WERI-Rb-1 (cell line): ENCODE results near the gene TRDMT1.

Experiments
- DNase-seq: peaks from one replicate; pipeline ENCODE4 v3.0.0-alpha.2; 2020
- H3K27ac ChIP-seq: fragments of 250-450 bp; sonication (Bioruptor Pico); 2 replicates; pipeline ENCODE4 v1.5.1; 2020; ENCODE audit warnings: mild to moderate bottlenecking, moderate library complexity
- H3K27me3 ChIP-seq: fragments of 250-450 bp; sonication (Bioruptor Pico); 2 replicates; pipeline ENCODE4 v1.5.1; 2021; ENCODE audit warnings: mild to moderate bottlenecking, low read depth, moderate library complexity; ENCODE audit not compliant: insufficient read depth, severe bottlenecking
- H3K36me3 ChIP-seq: fragments of 250-450 bp; sonication (Bioruptor Pico); 2 replicates; pipeline ENCODE4 v1.5.1; 2020; ENCODE audit warnings: mild to moderate bottlenecking, moderate library complexity
- H3K4me3 ChIP-seq: 2 replicates; pipeline ENCODE4 v1.5.1; 2011; ENCODE audit warnings: low read depth, mild to moderate bottlenecking, control low read depth, low read length
- H3K9me3 ChIP-seq: fragments of 250-450 bp; sonication (Bioruptor Pico); 2 replicates; pipeline ENCODE4 v1.5.1; 2021; ENCODE audit warnings: mild to moderate bottlenecking, moderate library complexity; ENCODE audit not compliant: severe bottlenecking
- CTCF ChIP-seq: IDR thresholded peaks from 2 replicates; pipeline ENCODE4 v1.5.1; 2011; ENCODE audit warnings: low read depth, mild to moderate bottlenecking, control low read depth, inconsistent platforms, low read length

Gene TRDMT1

DNA sequence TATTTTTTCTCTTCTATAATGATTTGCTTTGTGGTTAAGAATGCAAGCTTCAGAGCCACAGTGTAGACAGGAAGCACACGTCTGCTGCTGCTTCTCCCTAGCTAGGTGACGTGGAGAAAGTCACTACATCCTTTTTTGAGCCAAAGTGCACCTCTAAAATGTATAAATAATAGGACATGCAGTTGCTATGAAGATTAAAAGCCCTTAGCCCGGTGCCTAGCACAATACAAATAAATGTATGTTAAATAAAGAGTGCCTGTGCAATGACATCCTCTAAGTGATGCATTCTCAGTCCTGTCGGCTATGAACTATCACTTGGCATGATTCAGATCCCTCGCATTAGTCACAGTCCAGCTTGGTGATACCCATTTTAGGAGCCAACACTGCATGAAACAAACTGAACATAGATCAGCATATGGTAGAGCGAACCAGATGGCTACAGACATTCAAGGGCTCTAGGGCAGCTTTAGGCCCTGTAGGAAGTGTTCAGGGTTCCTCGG lies 4.8 kb upstream of the TRDMT1 start:
- Histone ChIP-seq H3K27ac (no peak overlapping the region), H3K27me3 (no peaks in the 10 kb centered on the region), H3K9me3 (no peaks in the 10 kb centered on the region), H3K36me3 (no peaks in the 10 kb centered on the region), H3K4me3 (no peak overlapping the region)
- DNase-seq: no peak
- no peak for TF ChIP-seq CTCF

DNA sequence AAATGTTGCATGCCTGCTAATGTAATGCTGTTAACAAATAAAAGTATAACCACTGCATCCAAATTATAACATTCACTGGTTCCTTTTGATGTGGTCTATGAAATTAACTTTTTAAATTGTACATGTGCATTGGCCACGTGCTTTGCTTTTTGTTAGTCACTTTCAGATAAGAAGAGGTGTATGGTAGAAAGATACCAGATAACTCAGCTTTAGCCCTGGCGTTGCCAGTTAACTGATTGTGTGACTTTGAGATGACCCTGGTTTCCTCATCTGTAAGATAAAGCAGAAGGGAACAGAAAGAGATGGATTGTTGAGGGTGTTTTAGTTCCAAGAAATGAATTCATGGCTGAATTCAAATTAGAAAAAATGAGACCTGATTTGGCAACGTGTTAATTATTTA lies 1.9 kb upstream of the TRDMT1 start:
- Histone ChIP-seq H3K27me3 (no peaks in the 10 kb centered on the region), H3K27ac (no peak overlapping the region), H3K4me3 (no peak overlapping the region), H3K9me3 (no peaks in the 10 kb centered on the region), H3K36me3 (no peaks in the 10 kb centered on the region)
- no peak for DNase-seq
- no peak for TF ChIP-seq CTCF

DNA sequence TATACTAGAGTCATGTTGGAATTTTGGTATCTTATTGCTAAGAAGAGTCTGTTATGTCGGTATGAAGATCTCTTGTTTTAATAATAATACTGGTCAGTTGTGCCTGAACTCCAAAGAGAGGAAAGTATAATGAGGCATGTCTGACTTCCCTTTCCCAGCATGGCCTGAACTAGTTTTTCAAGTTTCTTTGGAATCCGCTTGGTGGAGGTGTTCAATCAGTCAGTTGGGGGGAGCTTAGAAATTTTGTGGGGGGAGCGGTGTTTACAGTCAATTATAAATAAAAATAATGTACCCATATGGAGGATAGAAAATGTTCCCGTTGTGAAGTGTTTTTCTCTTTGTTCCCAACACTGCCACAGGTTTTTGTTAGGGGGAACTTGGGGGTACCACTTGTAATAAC lies 1.5 kb upstream of the TRDMT1 start:
- Histone ChIP-seq H3K36me3 (no peaks in the 10 kb centered on the region), H3K9me3 (no peaks in the 10 kb centered on the region), H3K27ac (no peak overlapping the region), H3K27me3 (no peaks in the 10 kb centered on the region), H3K4me3 (no peak overlapping the region)
- no peak for TF ChIP-seq CTCF
- DNase-seq: no peak

DNA sequence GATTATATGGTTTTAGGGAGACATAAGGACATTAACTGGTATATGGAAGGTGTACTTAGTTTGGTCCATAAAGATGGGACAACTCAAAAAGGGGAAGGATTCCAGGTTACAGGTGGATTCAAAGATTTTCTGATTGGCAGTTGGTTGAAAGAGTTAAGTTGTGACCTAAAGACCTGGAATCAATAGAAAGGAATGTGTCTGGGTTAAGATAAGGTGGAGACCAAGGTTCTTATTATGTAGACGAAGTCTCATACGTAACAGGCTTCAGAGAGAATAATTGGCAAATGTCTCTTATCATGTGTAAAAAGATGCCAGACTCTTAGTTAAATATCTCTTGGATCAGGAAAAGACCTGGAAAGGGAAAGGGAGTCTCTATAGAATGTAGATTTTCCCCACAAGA lies 1.0 kb upstream of the TRDMT1 start:
- no peak for TF ChIP-seq CTCF

DNA sequence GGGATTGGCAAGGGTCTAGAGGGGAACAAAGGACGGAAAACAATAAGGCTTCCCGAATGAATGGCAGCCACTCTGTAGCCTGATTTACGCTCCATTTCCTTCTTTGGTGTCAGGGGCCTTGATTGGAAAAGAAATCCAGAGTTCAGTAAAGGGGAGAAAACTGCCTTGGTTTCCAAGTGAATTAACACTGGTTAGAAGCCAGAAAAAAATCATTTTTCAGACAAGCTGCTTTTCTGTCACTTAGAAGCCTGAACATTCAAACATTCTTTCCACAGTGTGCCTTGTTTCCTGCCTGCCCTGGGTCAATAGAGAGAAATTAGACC lies 283 bp upstream of the TRDMT1 start:
- no peaks in the 10 kb centered on the region for H3K36me3 ChIP-seq
- H3K27ac ChIP-seq: peak overlapping the region; percentile 88
- H3K27me3 ChIP-seq: no peaks in the 10 kb centered on the region
- peak overlapping the region; percentile 81 for H3K4me3 ChIP-seq
- no peak for DNase-seq
- TF ChIP-seq CTCF: no peak
- H3K9me3 ChIP-seq: no peaks in the 10 kb centered on the region

More for the DNA sequence above, 1.0 kb upstream of the TRDMT1 start:
- no peak overlapping the region for H3K27ac ChIP-seq
- DNase-seq: no peak
- no peak overlapping the region for H3K4me3 ChIP-seq
- H3K27me3 ChIP-seq: no peaks in the 10 kb centered on the region
- H3K9me3 ChIP-seq: no peaks in the 10 kb centered on the region
- no peaks in the 10 kb centered on the region for H3K36me3 ChIP-seq

DNA sequence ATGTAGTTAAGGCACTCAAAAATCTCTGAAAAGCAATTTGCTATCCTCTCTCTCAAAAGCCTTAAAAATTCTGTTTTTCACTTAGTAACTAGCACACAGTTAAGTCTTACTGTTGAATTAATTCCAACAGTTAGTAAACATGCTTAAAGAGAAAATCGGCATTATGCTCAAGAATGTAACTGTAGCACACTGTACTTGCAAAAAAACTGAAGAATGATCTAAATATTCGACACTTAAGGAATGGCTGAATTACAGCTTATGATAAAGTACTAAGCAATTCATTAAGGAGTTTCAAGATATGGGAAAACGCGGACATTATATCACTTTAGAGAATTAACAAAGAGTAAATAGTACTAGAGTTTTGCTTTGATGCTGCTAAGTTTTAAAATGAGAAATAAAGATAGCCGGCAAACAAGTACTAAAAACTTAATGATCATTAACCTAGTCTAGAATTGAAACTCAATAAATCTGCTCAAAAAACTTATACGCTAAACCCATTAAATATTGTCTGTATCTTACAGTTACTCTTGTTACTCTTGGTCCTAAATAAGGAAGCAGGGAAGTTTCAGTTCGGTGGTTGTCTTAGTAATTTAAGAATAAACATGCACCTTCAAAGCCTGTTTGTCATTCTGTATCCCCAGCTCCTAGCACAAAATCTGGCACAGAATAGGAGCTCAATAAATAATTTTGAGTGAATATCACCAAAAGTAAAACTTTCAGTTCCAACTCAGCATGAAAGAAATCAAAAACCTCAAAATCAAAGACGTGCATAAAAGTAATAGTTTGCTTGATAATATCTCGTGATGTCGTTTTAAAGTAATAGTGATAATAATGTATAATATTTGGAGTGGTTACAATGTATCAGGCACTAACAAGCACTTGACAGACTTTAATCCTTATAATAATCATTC lies 1.2 kb downstream of the TRDMT1 start:
- no peaks in the 10 kb centered on the region for H3K27me3 ChIP-seq
- no peaks in the 10 kb centered on the region for H3K9me3 ChIP-seq
- no peak for TF ChIP-seq CTCF
- DNase-seq: no peak
- H3K36me3 ChIP-seq: no peaks in the 10 kb centered on the region
- H3K27ac ChIP-seq: peak overlapping the region; percentile 88
- peak overlapping the region; percentile 81 for H3K4me3 ChIP-seq
